Activated CD4-positive, alpha-beta memory T cell treated with anti-CD3 and anti-CD28 coated beads for 36 hours (primary cell): ENCODE results near the gene GANAB. TPM values are rescaled to one million over a fixed set of nuclear protein-coding genes. Genes with fewer than 3 reads are reported as not detected.
"Not testable (repeated sequence)": the region's sequence is repeated elsewhere in the genome, so short reads cannot be mapped to it uniquely, and the experiment has no call there.

Source experiments
- CTCF ChIA-PET: fragments of 350-600 bp; sonication (Branson Sonifier 250); formaldehyde crosslinking; loops from one replicate; lab custom pipeline; 2021; ENCODE audit warnings: antibody characterized with exemption, inconsistent platforms; lab: Charles Lee
- POLR2A ChIA-PET: fragments of 350-600 bp; sonication (Branson Sonifier 250); formaldehyde crosslinking; loops from one replicate; lab custom pipeline; 2021; ENCODE audit warnings: antibody characterized with exemption; lab: Charles Lee
- DNase-seq: peaks from one replicate; pipeline ENCODE4 v3.0.0-alpha.2; 2020
- H3K27ac Mint-ChIP-seq: one replicate; pipeline ENCODE4 v1.8.0; 2021; ENCODE audit warnings: mixed read lengths
- H3K27me3 Mint-ChIP-seq: one replicate; pipeline ENCODE4 v1.8.0; 2021; ENCODE audit warnings: mixed read lengths
- H3K36me3 Mint-ChIP-seq: one replicate; pipeline ENCODE4 v1.8.0; 2021; ENCODE audit warnings: mixed read lengths
- H3K4me1 Mint-ChIP-seq: one replicate; pipeline ENCODE4 v1.8.0; 2021; ENCODE audit warnings: low read depth, mixed read lengths
- H3K4me3 Mint-ChIP-seq: one replicate; pipeline ENCODE4 v1.8.0; 2021; ENCODE audit warnings: mild to moderate bottlenecking, mixed read lengths
- H3K9me3 Mint-ChIP-seq: one replicate; pipeline ENCODE4 v1.8.0; 2021; ENCODE audit warnings: mixed read lengths
- intact Hi-C: fragments of 100-400 bp; cut with micrococcal nuclease; formaldehyde crosslinking; loops from one replicate; pipeline ENCODE4 v1.15.1; 2023
- total RNA-seq, 2 experiments: library from RNA; stranded (reverse); gene quantifications; one replicate each; pipeline ENCODE4 v1.2.3, GENCODE V29; 2021

The GANAB gene
- total RNA-seq, 2 experiments from 2014 or later = 247 to 249 TPM

- Mint-ChIP-seq H3K4me3 (peak overlapping the region; percentile 98), H3K9me3 (no peaks in the 10 kb centered on the region), H3K36me3 (peaks cover 45% of the 10 kb centered on the region), H3K4me1 (peaks cover 43% of the 10 kb centered on the region), H3K27ac (peak overlapping the region; percentile 97), H3K27me3 (no peaks in the 10 kb centered on the region)
- intact Hi-C loops = no loop called here
- CTCF ChIA-PET = interaction anchor here (0.7 to 2.5 kb wide), 6 partner anchors 55 to 1307 kb away, joined by 3 to 6 read pairs (median 3); partner anchors contain the start of gene TMEM179B
- POLR2A ChIA-PET = interaction anchor here (0.6 to 5.4 kb wide), 16 partner anchors 8 to 215 kb away, joined by 4 to 71 read pairs (median 17); partner anchors contain the start of genes EEF1G, GANAB, INTS5 and MTA2
- DNase-seq = peak; percentile 27
Measured at GRCh38 chr11:62666259-62666926, 20.0 kb upstream of the GANAB start.

GRCh38 chr11:62665599-62666258 is 19.3 kb upstream of the GANAB start:
- POLR2A ChIA-PET = interaction anchor here (0.6 to 5.4 kb wide), 34 partner anchors 9 to 237 kb away, joined by 3 to 71 read pairs (median 10); partner anchors contain the start of genes B3GAT3, EEF1G, EML3 and GANAB
- CTCF ChIA-PET = interaction anchor here (0.7 to 2.5 kb wide), 21 partner anchors 8 to 1306 kb away, joined by 3 to 19 read pairs (median 5); partner anchors contain the start of genes B3GAT3, EML3, HNRNPUL2 and INTS5
- H3K9me3 Mint-ChIP-seq = no peaks in the 10 kb centered on the region
- peaks cover 41% of the 10 kb centered on the region for H3K36me3 Mint-ChIP-seq
- H3K4me1 Mint-ChIP-seq = peaks cover 43% of the 10 kb centered on the region
- no peaks in the 10 kb centered on the region for H3K27me3 Mint-ChIP-seq
- H3K27ac Mint-ChIP-seq = peak overlapping the region; percentile 97
- peak; percentile 74 for DNase-seq
- intact Hi-C loops = loop anchor here (1.0 to 2.0 kb wide), 7 partner anchors 12 to 167 kb away; partner anchors contain the start of genes EML3, INTS5, MTA2 and ROM1
- peak overlapping the region; percentile 98 for H3K4me3 Mint-ChIP-seq

- H3K27ac Mint-ChIP-seq = peak within 1 kb of the TSS; percentile 97
- peaks cover 40% of the 10 kb centered on the region for H3K4me1 Mint-ChIP-seq
- H3K36me3 Mint-ChIP-seq = peaks cover 38% of the 10 kb centered on the region
- H3K4me3 Mint-ChIP-seq = peak within 1 kb of the TSS; percentile 98
- no peaks in the 10 kb centered on the region for H3K27me3 Mint-ChIP-seq
- intact Hi-C loops = loop anchor here (1.0 to 2.0 kb wide), 7 partner anchors 12 to 168 kb away; partner anchors contain the start of genes EML3, INTS5, MTA2 and ROM1
- ChIA-PET POLR2A (interaction anchor here (0.8 to 5.4 kb wide), 34 partner anchors 8 to 241 kb away, joined by 3 to 71 read pairs (median 8); partner anchors contain the start of genes B3GAT3, EEF1G, EML3 and GANAB), CTCF (interaction anchor here (0.6 to 2.5 kb wide), 21 partner anchors 8 to 270 kb away, joined by 3 to 19 read pairs (median 5); partner anchors contain the start of genes B3GAT3, EML3, HNRNPUL2 and INTS5)
- DNase-seq = peak; percentile 97
- no peaks in the 10 kb centered on the region for H3K9me3 Mint-ChIP-seq
Measured at GRCh38 chr11:62665075-62665598, 18.7 kb upstream of the GANAB start, which contains the start of the genes C11orf98 and CSKMT. Gene C11orf98, minus strand, starts transcription at chr11:62665210. Its CDS starts 41 bp downstream, at chr11:62665169. Gene CSKMT, plus strand, starts transcription at chr11:62665312. Its CDS starts 568 bp downstream, at chr11:62665880.

- no peaks in the 10 kb centered on the region for H3K27me3 Mint-ChIP-seq
- H3K4me3 Mint-ChIP-seq = peak overlapping the region; percentile 98
- peak overlapping the region; percentile 97 for H3K27ac Mint-ChIP-seq
- CTCF ChIA-PET = interaction anchor here (0.6 to 2.5 kb wide), 17 partner anchors 12 to 270 kb away, joined by 3 to 19 read pairs (median 6); partner anchors contain the start of genes B3GAT3, EML3, HNRNPUL2 and INTS5
- peak; percentile 69 for DNase-seq
- H3K36me3 Mint-ChIP-seq = peaks cover 38% of the 10 kb centered on the region
- no peaks in the 10 kb centered on the region for H3K9me3 Mint-ChIP-seq
- intact Hi-C loops = loop anchor here (1.0 to 2.0 kb wide), 7 partner anchors 11 to 168 kb away; partner anchors contain the start of genes EML3, INTS5, MTA2 and ROM1
- H3K4me1 Mint-ChIP-seq = peaks cover 34% of the 10 kb centered on the region
- POLR2A ChIA-PET = interaction anchor here (0.6 to 5.4 kb wide), 35 partner anchors 7 to 240 kb away, joined by 3 to 71 read pairs (median 8); partner anchors contain the start of genes B3GAT3, EEF1G, EML3 and GANAB
Measured at GRCh38 chr11:62664405-62665074, 18.1 kb upstream of the GANAB start.

GRCh38 chr11:62656796-62657429 is 10.5 kb upstream of the GANAB start:
- intact Hi-C loops = no loop called here

GRCh38 chr11:62654297-62654696 is 7.9 kb upstream of the GANAB start:
- ChIA-PET CTCF (interaction anchor here (1.0 to 1.6 kb wide), 3 partner anchors 16 to 230 kb away, joined by 3 to 4 read pairs (median 4); no protein-coding TSS in a partner anchor), POLR2A (interaction anchor here (1.4 to 2.6 kb wide), 4 partner anchors 10 to 80 kb away, joined by 3 to 36 read pairs (median 6); partner anchors contain the start of genes C11orf98, CSKMT and EML3)
- Mint-ChIP-seq H3K27ac (peak overlapping the region; percentile 69), H3K4me3 (peak overlapping the region; percentile 43), H3K9me3 (no peaks in the 10 kb centered on the region), H3K27me3 (no peaks in the 10 kb centered on the region), H3K4me1 (peaks cover 22% of the 10 kb centered on the region), H3K36me3 (peaks cover 4% of the 10 kb centered on the region)
- no peak for DNase-seq
- intact Hi-C loops = no loop called here

More at GRCh38 chr11:62656796-62657429, 10.5 kb upstream of the GANAB start:
- no peak overlapping the region for H3K4me3 Mint-ChIP-seq
- H3K27me3 Mint-ChIP-seq = no peaks in the 10 kb centered on the region
- H3K9me3 Mint-ChIP-seq = no peaks in the 10 kb centered on the region
- DNase-seq = no peak
- POLR2A ChIA-PET = interaction anchor here (0.6 to 1.8 kb wide), 4 partner anchors 8 to 52 kb away, joined by 3 to 4 read pairs (median 4); partner anchors contain the start of genes C11orf98, CSKMT and GANAB
- H3K27ac Mint-ChIP-seq = no peak overlapping the region
- no peaks in the 10 kb centered on the region for H3K36me3 Mint-ChIP-seq
- CTCF ChIA-PET = interaction anchor here (1.0 to 1.3 kb wide), 4 partner anchors 8 to 37 kb away, joined by 3 to 5 read pairs (median 4); partner anchors contain the start of genes C11orf98, CSKMT, LBHD1 and UQCC3
- peaks cover 14% of the 10 kb centered on the region for H3K4me1 Mint-ChIP-seq

- H3K9me3 Mint-ChIP-seq = no peaks in the 10 kb centered on the region
- CTCF ChIA-PET = interaction anchor here (0.6 to 1.6 kb wide), 4 partner anchors 12 to 61 kb away, joined by 4 to 6 read pairs (median 5); partner anchors contain the start of genes B3GAT3, C11orf98, CSKMT and TUT1
- peak overlapping the region; percentile 81 for H3K27ac Mint-ChIP-seq
- H3K36me3 Mint-ChIP-seq = peaks cover 8% of the 10 kb centered on the region
- no peaks in the 10 kb centered on the region for H3K27me3 Mint-ChIP-seq
- intact Hi-C loops = loop anchor here (1.0 to 2.0 kb wide), 5 partner anchors 13 to 74 kb away; partner anchors contain the start of genes C11orf98, CSKMT, HNRNPUL2 and TUT1
- POLR2A ChIA-PET = interaction anchor here (1.0 to 2.1 kb wide), 17 partner anchors 11 to 203 kb away, joined by 3 to 71 read pairs (median 4); partner anchors contain the start of genes B3GAT3, C11orf98, CSKMT and EML3
- H3K4me1 Mint-ChIP-seq = peaks cover 22% of the 10 kb centered on the region
- peak overlapping the region; percentile 85 for H3K4me3 Mint-ChIP-seq
- DNase-seq = peak; percentile 59
Measured at GRCh38 chr11:62652161-62653006, 6.0 kb upstream of the GANAB start.

- H3K27me3 Mint-ChIP-seq, H3K9me3 Mint-ChIP-seq, intact Hi-C loops, H3K4me3 Mint-ChIP-seq, DNase-seq, H3K27ac Mint-ChIP-seq: not testable (repeated sequence)
- Mint-ChIP-seq H3K36me3 (peaks cover 10% of the 10 kb centered on the region), H3K4me1 (peaks cover 28% of the 10 kb centered on the region)
- CTCF ChIA-PET = interaction anchor here (0.7 to 1.3 kb wide), 4 partner anchors 9 to 93 kb away, joined by 3 to 4 read pairs (median 3); no protein-coding TSS in a partner anchor
- POLR2A ChIA-PET = interaction anchor here (1.2 kb wide), 1 partner anchor 59 kb away, joined by 5 read pairs; the partner anchor contains the start of gene TUT1
Measured at GRCh38 chr11:62650283-62650682, 3.9 kb upstream of the GANAB start.

- Mint-ChIP-seq H3K9me3 (no peaks in the 10 kb centered on the region), H3K36me3 (peaks cover 14% of the 10 kb centered on the region), H3K27ac (no peak overlapping the region), H3K27me3 (no peaks in the 10 kb centered on the region), H3K4me1 (peaks cover 32% of the 10 kb centered on the region), H3K4me3 (no peak overlapping the region)
- CTCF ChIA-PET = interaction anchor here (0.6 to 1.0 kb wide), 4 partner anchors 9 to 225 kb away, joined by 3 to 4 read pairs (median 3); no protein-coding TSS in a partner anchor
- POLR2A ChIA-PET = interaction anchor here (0.6 to 7.2 kb wide), 4 partner anchors 10 to 60 kb away, joined by 3 to 68 read pairs (median 7); partner anchors contain the start of genes C11orf98, CSKMT, LBHD1 and UQCC3
- intact Hi-C loops = no loop called here
- DNase-seq = no peak
Measured at GRCh38 chr11:62649486-62649885, 3.1 kb upstream of the GANAB start.
